ENCODE data around the gene GSTA4.

- TF ChIP-seq, protein P1, sequence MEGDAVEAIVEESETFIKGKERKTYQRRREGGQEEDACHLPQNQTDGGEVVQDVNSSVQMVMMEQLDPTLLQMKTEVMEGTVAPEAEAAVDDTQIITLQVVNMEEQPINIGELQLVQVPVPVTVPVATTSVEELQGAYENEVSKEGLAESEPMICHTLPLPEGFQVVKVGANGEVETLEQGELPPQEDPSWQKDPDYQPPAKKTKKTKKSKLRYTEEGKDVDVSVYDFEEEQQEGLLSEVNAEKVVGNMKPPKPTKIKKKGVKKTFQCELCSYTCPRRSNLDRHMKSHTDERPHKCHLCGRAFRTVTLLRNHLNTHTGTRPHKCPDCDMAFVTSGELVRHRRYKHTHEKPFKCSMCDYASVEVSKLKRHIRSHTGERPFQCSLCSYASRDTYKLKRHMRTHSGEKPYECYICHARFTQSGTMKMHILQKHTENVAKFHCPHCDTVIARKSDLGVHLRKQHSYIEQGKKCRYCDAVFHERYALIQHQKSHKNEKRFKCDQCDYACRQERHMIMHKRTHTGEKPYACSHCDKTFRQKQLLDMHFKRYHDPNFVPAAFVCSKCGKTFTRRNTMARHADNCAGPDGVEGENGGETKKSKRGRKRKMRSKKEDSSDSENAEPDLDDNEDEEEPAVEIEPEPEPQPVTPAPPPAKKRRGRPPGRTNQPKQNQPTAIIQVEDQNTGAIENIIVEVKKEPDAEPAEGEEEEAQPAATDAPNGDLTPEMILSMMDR (conservative IDR thresholded peaks at IDR 0.05 in 1 of 2, IDR thresholded peaks at IDR 0.05 in 1 of 2; ENCODE audit: low read depth in 1 of 2, low read length in 2 of 2): no peak
- TF ChIP-seq EZH2 (IDR thresholded peaks at IDR 0.05; ENCODE audit: low read length, missing control alignments): no peak
Measured at GRCh38 chr6:53009511-53009910, 14.4 kb upstream of the GSTA4 start.
